Gastrocnemius medialis (tissue), 4 donors: ENCODE data around the gene KLC1. TPM values are rescaled to one million over a fixed set of nuclear protein-coding genes. Genes with fewer than 3 reads are reported as not detected.

Experiments used
- ATAC-seq, 2 donors: fragments of 150-250 bp; one replicate each; pipeline ENCODE4 v1.9.1; 2016
- DNase-seq, 2 donors: peaks; one replicate each; pipeline ENCODE4 v3.0.0-alpha.2; 2019
- H3K27ac ChIP-seq, 4 donors: fragments of 200-600 bp; sonication (generic); 1 replicate in 1 of 4; 2 replicates in 3 of 4; pipeline ENCODE4 v1.5.1; 2016 to 2018; ENCODE audit warnings: mild to moderate bottlenecking in 2 of 4, moderate library complexity in 1 of 4
- H3K27me3 ChIP-seq, 3 donors: fragments of 200-600 bp; sonication (generic) in 2 of 3; 1 replicate in 1 of 3; 2 replicates in 2 of 3; pipeline versions ENCODE4 v1.5.1 to v1.6.0; 2016 to 2019; ENCODE audit warnings: mild to moderate bottlenecking in 1 of 3, moderate library complexity in 1 of 3
- H3K36me3 ChIP-seq, 2 donors: fragments of 200-600 bp; sonication (generic) in 1 of 2; one replicate each; pipeline ENCODE4 v1.5.1; 2017 to 2018
- H3K4me1 ChIP-seq, 2 donors: fragments of 200-600 bp; sonication (generic) in 1 of 2; one replicate each; pipeline ENCODE4 v1.5.1; 2016 to 2017; ENCODE audit warnings: mild to moderate bottlenecking in 2 of 2
- H3K4me3 ChIP-seq, 4 donors: fragments of 200-600 bp; sonication (generic) in 3 of 4; 1 replicate in 1 of 4; 2 replicates in 3 of 4; pipeline ENCODE4 v1.5.1; 2016 to 2019; ENCODE audit warnings: mild to moderate bottlenecking in 2 of 4
- H3K9me3 ChIP-seq, 3 donors: fragments of 200-600 bp; sonication (generic) in 2 of 3; 1 replicate in 1 of 3; 2 replicates in 2 of 3; pipeline ENCODE4 v1.5.1; 2016 to 2019
- CTCF ChIP-seq, 5 experiments: fragments of 450-650 bp in 3 of 5; fragments of 200-600 bp in 2 of 5; sonication (generic) in 2 of 5; IDR thresholded peaks in 4 of 5; conservative IDR thresholded peaks in 1 of 5; 1 replicate in 4 of 5; 2 replicates in 1 of 5; pipeline ENCODE4 v1.5.1; 2016 to 2019; ENCODE audit warnings: antibody characterized with exemption in 5 of 5, mild to moderate bottlenecking in 3 of 5, moderate library complexity in 3 of 5
- POLR2A ChIP-seq, 2 donors: fragments of 450-650 bp; IDR thresholded peaks; one replicate each; pipeline ENCODE4 v1.6.1; 2017; ENCODE audit warnings: antibody characterized with exemption in 2 of 2, mild to moderate bottlenecking in 2 of 2, moderate library complexity in 2 of 2
- in situ Hi-C, 4 donors: fragments of 200-750 bp; cut with MboI; loops; one replicate each; pipeline versions ENCODE4 v1.15.0 to v1.8.0; 2017; ENCODE audit warnings: low sequenced_read_pairs in 4 of 4
- intact Hi-C: fragments of 100-400 bp; cut with DNase I; formaldehyde crosslinking; loops from one replicate; pipeline ENCODE4 v1.15.1; 2023; ENCODE audit warnings: low total_unique reads
- total RNA-seq, 4 donors: library from RNA; depleted of rRNA; stranded (reverse); fragments of >200 nt; gene quantifications; one replicate each; pipeline versions ENCODE4 v1.1.0 to v1.2.3, GENCODE V29; 2016

The KLC1 gene
- total RNA-seq, 4 donors from 2014 or later: 217 to 398 (median 309) TPM

- in situ Hi-C loops (no loop called here), intact Hi-C loops (no loop called here)
- no peak for TF ChIP-seq POLR2A (IDR thresholded peaks at IDR 0.05)
- no peak for TF ChIP-seq CTCF (IDR thresholded peaks at IDR 0.05 in 4 of 5, conservative IDR thresholded peaks at IDR 0.05 in 1 of 5)
- Histone ChIP-seq H3K4me1 (no peaks in the 10 kb centered on the region), H3K27me3 (no peaks in the 10 kb centered on the region), H3K9me3 (no peaks in the 10 kb centered on the region), H3K27ac (no peak overlapping the region), H3K36me3 (peaks cover 6 to 95% of the 10 kb centered on the region in 2 donors), H3K4me3 (no peak overlapping the region)
- ATAC-seq (no peak), DNase-seq (no peak)
Measured at GRCh38 chr14:103667671-103668070, 38.7 kb downstream of the KLC1 start.

- peaks cover 6 to 95% of the 10 kb centered on the region in 2 donors for H3K36me3 ChIP-seq
- ATAC-seq: no peak
- H3K27ac ChIP-seq: no peak overlapping the region
- intact Hi-C loops: no loop called here
- no peaks in the 10 kb centered on the region for H3K27me3 ChIP-seq
- in situ Hi-C loops: no loop called here
- DNase-seq: no peak
- H3K4me3 ChIP-seq: no peak overlapping the region
- no peaks in the 10 kb centered on the region for H3K4me1 ChIP-seq
- TF ChIP-seq CTCF (IDR thresholded peaks at IDR 0.05 in 4 of 5, conservative IDR thresholded peaks at IDR 0.05 in 1 of 5) (no peak), POLR2A (IDR thresholded peaks at IDR 0.05) (no peak)
- H3K9me3 ChIP-seq: no peaks in the 10 kb centered on the region
Measured at GRCh38 chr14:103668117-103668516, 39.1 kb downstream of the KLC1 start.

GRCh38 chr14:103669370-103669769 lies 40.4 kb downstream of the KLC1 start:
- no peak overlapping the region for H3K4me3 ChIP-seq
- H3K4me1 ChIP-seq: no peaks in the 10 kb centered on the region
- no peak for DNase-seq
- intact Hi-C loops: no loop called here
- in situ Hi-C loops: no loop called here
- peaks cover 6 to 95% of the 10 kb centered on the region in 2 donors for H3K36me3 ChIP-seq
- H3K27me3 ChIP-seq: no peaks in the 10 kb centered on the region
- H3K27ac ChIP-seq: no peak overlapping the region
- no peak for ATAC-seq
- H3K9me3 ChIP-seq: no peaks in the 10 kb centered on the region
- no peak for TF ChIP-seq POLR2A (IDR thresholded peaks at IDR 0.05)
- TF ChIP-seq CTCF (IDR thresholded peaks at IDR 0.05 in 4 of 5, conservative IDR thresholded peaks at IDR 0.05 in 1 of 5): no peak

- H3K36me3 ChIP-seq: peaks cover 2 to 99% of the 10 kb centered on the region in 2 donors
- no peak for ATAC-seq
- no peak overlapping the region for H3K27ac ChIP-seq
- intact Hi-C loops: no loop called here
- no peak overlapping the region for H3K4me3 ChIP-seq
- in situ Hi-C loops: no loop called here
- TF ChIP-seq POLR2A (IDR thresholded peaks at IDR 0.05) (no peak), CTCF (IDR thresholded peaks at IDR 0.05 in 4 of 5, conservative IDR thresholded peaks at IDR 0.05 in 1 of 5) (no peak)
- H3K9me3 ChIP-seq: no peaks in the 10 kb centered on the region
- no peaks in the 10 kb centered on the region for H3K4me1 ChIP-seq
- no peak for DNase-seq
- no peaks in the 10 kb centered on the region for H3K27me3 ChIP-seq
Measured at GRCh38 chr14:103671911-103672310, 42.9 kb downstream of the KLC1 start.

- peaks cover 0 to 99% of the 10 kb centered on the region in 2 donors for H3K36me3 ChIP-seq
- DNase-seq (no peak), ATAC-seq (no peak)
- H3K9me3 ChIP-seq: no peaks in the 10 kb centered on the region
- TF ChIP-seq CTCF (IDR thresholded peaks at IDR 0.05 in 4 of 5, conservative IDR thresholded peaks at IDR 0.05 in 1 of 5): no peak
- TF ChIP-seq POLR2A (IDR thresholded peaks at IDR 0.05): no peak
- H3K27me3 ChIP-seq: no peaks in the 10 kb centered on the region
- no peaks in the 10 kb centered on the region for H3K4me1 ChIP-seq
- no peak overlapping the region for H3K4me3 ChIP-seq
- intact Hi-C loops: no loop called here
- in situ Hi-C loops: no loop called here
- no peak overlapping the region for H3K27ac ChIP-seq
Measured at GRCh38 chr14:103675957-103676356, 46.9 kb downstream of the KLC1 start.
